Spleen (tissue), 11 donors: ENCODE results near the gene CMPK2. TPM values are rescaled to one million over a fixed set of nuclear protein-coding genes. Genes with fewer than 3 reads are reported as not detected.
"Not testable (repeated sequence)": the region's sequence is repeated elsewhere in the genome, so short reads cannot be mapped to it uniquely, and the experiment has no call there.

Source experiments
- DNase-seq: peaks from one replicate; pipeline ENCODE4 v3.0.0-alpha.2; 2020
- H3K27ac ChIP-seq, 8 donors: fragments of 200-600 bp; sonication (generic) in 7 of 8; 1 replicate in 4 of 8; 2 replicates in 4 of 8; pipeline versions ENCODE4 v1.5.0 to v1.8.0; 2016 to 2021; ENCODE audit warnings: inconsistent platforms in 4 of 8, mild to moderate bottlenecking in 4 of 8, moderate library complexity in 1 of 8
- H3K27me3 ChIP-seq, 7 donors: fragments of 200-600 bp; sonication (generic) in 6 of 7; replicated peaks in 1 of 7; 1 replicate in 4 of 7; 2 replicates in 3 of 7; pipeline versions ENCODE4 v1.5.0 to v1.8.0; 2016 to 2021; ENCODE audit warnings: inconsistent platforms in 3 of 7, mild to moderate bottlenecking in 1 of 7
- H3K36me3 ChIP-seq, 6 donors: fragments of 200-600 bp; sonication (generic) in 5 of 6; 1 replicate in 4 of 6; 2 replicates in 2 of 6; pipeline versions ENCODE4 v1.5.0 to v1.8.0; 2016 to 2021; ENCODE audit warnings: inconsistent platforms in 2 of 6
- H3K4me1 ChIP-seq, 6 donors: fragments of 200-600 bp; sonication (generic) in 5 of 6; 1 replicate in 3 of 6; 2 replicates in 3 of 6; pipeline versions ENCODE4 v1.5.0 to v1.8.0; 2016 to 2021; ENCODE audit warnings: inconsistent platforms in 3 of 6
- H3K4me3 ChIP-seq, 8 donors: fragments of 200-600 bp; sonication (generic) in 7 of 8; 1 replicate in 4 of 8; 2 replicates in 4 of 8; pipeline versions ENCODE4 v1.5.0 to v1.8.0; 2016 to 2021; ENCODE audit warnings: inconsistent platforms in 4 of 8, mild to moderate bottlenecking in 4 of 8, moderate library complexity in 2 of 8
- H3K9me3 ChIP-seq, 8 donors: fragments of 200-600 bp; sonication (generic) in 7 of 8; 1 replicate in 4 of 8; 2 replicates in 4 of 8; pipeline versions ENCODE4 v1.5.0 to v1.8.0; 2016 to 2021; ENCODE audit warnings: inconsistent platforms in 4 of 8
- POLR2A ChIP-seq, 3 donors: fragments of 450-650 bp; IDR thresholded peaks; one replicate each; pipeline ENCODE4 v1.5.1; 2017; ENCODE audit warnings: antibody characterized with exemption in 3 of 3, mild to moderate bottlenecking in 1 of 3
- POLR2AphosphoS5 ChIP-seq, 3 donors: sonication (generic); formaldehyde crosslinking; IDR thresholded peaks; one replicate each; pipeline ENCODE4 v1.5.1; 2017; ENCODE audit warnings: antibody characterized with exemption in 3 of 3
- WGBS, 5 donors: extraction: QIAGEN DNeasy Blood & Tissue Kit in 3 of 5; methylation state at CpG; one replicate each; pipeline versions ENCODE4 v1.1.5 to v1.1.7; 2013 to 2018; 5-methylcytosine and 5-hydroxymethylcytosine counted together
- intact Hi-C: fragments of 100-400 bp; cut with DNase I; formaldehyde crosslinking; loops from one replicate; pipeline ENCODE4 v1.15.0; 2023; ENCODE audit warnings: low total_unique reads
- polyA plus RNA-seq, 3 donors: library from polyadenylated mRNA; stranded (reverse); fragments of 200-250 nt; gene quantifications; one replicate each; pipeline ENCODE4 v1.2.1, GENCODE V29; 2013
- total RNA-seq, 7 donors: library from RNA; depleted of rRNA in 3 of 7; stranded (reverse); fragments of >200 nt in 3 of 7; fragmentation: NEBNext Ultra II Directional in 4 of 7; extraction: Animal tissue kit (Norgen Biotek cat#: 25700) in 4 of 7; gene quantifications; one replicate each; pipeline versions ENCODE4 v1.1.0 to v1.2.1, GENCODE V29; 2016 to 2021
- TF ChIP-seq, protein P1 (sequence below), 11 experiments: fragments of 200-600 bp in 7 of 11; fragments of 450-650 bp in 4 of 11; sonication (generic) in 4 of 11; IDR thresholded peaks in 8 of 11; conservative IDR thresholded peaks in 3 of 11; 1 replicate in 7 of 11; 2 replicates in 4 of 11; pipeline versions ENCODE4 v1.4.0 to v1.8.0; 2016 to 2021; ENCODE audit warnings: antibody characterized with exemption in 11 of 11, inconsistent platforms in 4 of 11, mild to moderate bottlenecking in 1 of 11
- donor health status: healthy with polysubstance abuse.
- donor health status: DM: no; HTN: no; CAD: no; lungs with moderate emphysema.
- donor health status: DM: no; HTN: no; CAD: no.
- donor health status: Bipolar disorder and iron deficiency.
- donor health status: healthy.
- donor health status: DM: no; HTN: no; CAD: no.
- donor health status: DM: yes; HTN: yes; CAD: no.

CMPK2 gene
- total and polyA plus RNA-seq, 10 donors: 2.5 to 18.8 (median 8.9) TPM

DNA sequence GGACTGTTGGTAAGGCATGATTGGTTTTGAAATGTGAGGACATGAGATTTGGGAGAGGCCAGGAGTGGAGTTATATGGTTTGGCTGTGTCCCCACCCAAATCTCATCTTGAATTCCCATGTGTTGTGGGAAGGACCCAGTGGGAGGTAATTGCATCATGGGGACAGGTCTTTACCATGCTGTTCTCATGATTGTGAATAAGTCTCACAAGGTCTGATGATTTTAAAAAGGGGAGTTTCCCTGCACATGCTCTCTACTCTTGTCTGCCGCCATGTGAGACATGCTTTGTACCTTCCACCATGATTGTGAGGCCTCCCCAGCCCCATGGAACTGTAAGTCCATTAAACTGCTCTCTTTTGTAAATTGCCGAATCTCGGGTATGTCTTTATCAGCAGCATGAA, 5.4 kb downstream of the CMPK2 start:
- Histone ChIP-seq H3K27ac (no peak overlapping the region), H3K36me3 (peaks cover 5 to 82% (median 37%) of the 10 kb centered on the region in 6 donors), H3K27me3 (no peaks in the 10 kb centered on the region), H3K9me3 (peaks cover 0 to 36% (median 29%) of the 10 kb centered on the region in 8 donors), H3K4me1 (peaks cover 0 to 18% (median 14%) of the 10 kb centered on the region in 6 donors), H3K4me3 (no peak overlapping the region)
- no peak for DNase-seq
- TF ChIP-seq POLR2AphosphoS5 (IDR thresholded peaks at IDR 0.05) (no peak), POLR2A (IDR thresholded peaks at IDR 0.05) (no peak)
- TF ChIP-seq, protein P1, sequence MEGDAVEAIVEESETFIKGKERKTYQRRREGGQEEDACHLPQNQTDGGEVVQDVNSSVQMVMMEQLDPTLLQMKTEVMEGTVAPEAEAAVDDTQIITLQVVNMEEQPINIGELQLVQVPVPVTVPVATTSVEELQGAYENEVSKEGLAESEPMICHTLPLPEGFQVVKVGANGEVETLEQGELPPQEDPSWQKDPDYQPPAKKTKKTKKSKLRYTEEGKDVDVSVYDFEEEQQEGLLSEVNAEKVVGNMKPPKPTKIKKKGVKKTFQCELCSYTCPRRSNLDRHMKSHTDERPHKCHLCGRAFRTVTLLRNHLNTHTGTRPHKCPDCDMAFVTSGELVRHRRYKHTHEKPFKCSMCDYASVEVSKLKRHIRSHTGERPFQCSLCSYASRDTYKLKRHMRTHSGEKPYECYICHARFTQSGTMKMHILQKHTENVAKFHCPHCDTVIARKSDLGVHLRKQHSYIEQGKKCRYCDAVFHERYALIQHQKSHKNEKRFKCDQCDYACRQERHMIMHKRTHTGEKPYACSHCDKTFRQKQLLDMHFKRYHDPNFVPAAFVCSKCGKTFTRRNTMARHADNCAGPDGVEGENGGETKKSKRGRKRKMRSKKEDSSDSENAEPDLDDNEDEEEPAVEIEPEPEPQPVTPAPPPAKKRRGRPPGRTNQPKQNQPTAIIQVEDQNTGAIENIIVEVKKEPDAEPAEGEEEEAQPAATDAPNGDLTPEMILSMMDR (IDR thresholded peaks at IDR 0.05 in 8 of 11, conservative IDR thresholded peaks at IDR 0.05 in 3 of 11): no peak
- 96 to 99% (median 96%) methylated on average over 3 of the region's 3 CpGs for WGBS, 5 donors
- intact Hi-C loops: no loop called here

DNA sequence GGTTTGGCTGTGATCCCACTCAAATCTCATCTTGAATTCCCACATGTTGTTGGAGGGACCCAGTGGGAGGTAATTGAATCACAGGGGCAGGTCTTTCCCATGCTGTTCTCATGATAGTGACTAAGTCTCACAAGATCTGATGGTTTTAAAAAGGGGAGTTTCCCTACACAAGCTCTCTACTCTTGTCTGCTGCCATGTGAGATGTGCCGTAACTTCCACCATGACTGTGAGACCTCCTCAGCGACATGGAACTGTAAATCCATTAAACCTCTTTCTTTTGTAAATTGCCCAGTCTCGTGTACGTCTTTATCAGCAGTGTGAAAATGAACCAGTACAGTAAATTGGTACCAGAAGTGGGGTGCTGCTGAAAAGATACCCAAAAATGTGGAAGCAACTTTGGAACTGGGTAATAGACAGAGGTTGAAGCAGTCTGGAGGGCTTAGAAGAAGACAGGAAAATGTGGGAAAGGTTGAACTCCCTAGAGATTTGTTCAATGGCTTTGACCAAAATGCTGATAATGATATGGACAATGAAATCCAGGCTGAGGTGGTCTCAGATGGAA, 7.2 kb downstream of the CMPK2 start:
- intact Hi-C loops, H3K27ac ChIP-seq, H3K4me3 ChIP-seq, DNase-seq, H3K4me1 ChIP-seq, H3K27me3 ChIP-seq: not testable (repeated sequence)
- WGBS, 5 donors: 89 to 97% (median 95%) methylated on average over 4 of the region's 4 CpGs
- H3K9me3 ChIP-seq: peaks cover 0 to 36% (median 29%) of the 10 kb centered on the region in 8 donors
- peaks cover 5 to 99% (median 39%) of the 10 kb centered on the region in 6 donors for H3K36me3 ChIP-seq

DNA sequence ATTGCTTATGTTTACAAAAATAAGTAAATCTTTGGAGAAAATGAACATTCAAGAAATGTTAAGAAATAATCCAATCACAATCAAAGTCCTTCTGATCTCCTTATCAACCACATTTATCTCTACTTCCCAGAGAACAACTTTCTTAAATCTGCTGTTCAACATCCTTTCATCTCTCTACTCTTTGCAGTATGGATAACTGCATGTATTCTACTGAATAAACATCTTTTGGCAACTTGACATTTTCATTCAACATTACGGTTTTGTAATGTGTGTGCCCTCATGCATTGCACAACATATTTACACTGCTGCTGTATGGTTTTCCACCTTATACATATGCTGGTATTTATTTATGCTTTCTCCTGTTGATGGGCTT, 9.2 kb downstream of the CMPK2 start:
- TF ChIP-seq POLR2AphosphoS5 (IDR thresholded peaks at IDR 0.05): no peak
- TF ChIP-seq, protein P1 (IDR thresholded peaks at IDR 0.05 in 8 of 11, conservative IDR thresholded peaks at IDR 0.05 in 3 of 11): no peak
- WGBS, 5 donors: 56 to 81% (median 65%) methylated on average over 1 of the region's 1 CpG

DNA sequence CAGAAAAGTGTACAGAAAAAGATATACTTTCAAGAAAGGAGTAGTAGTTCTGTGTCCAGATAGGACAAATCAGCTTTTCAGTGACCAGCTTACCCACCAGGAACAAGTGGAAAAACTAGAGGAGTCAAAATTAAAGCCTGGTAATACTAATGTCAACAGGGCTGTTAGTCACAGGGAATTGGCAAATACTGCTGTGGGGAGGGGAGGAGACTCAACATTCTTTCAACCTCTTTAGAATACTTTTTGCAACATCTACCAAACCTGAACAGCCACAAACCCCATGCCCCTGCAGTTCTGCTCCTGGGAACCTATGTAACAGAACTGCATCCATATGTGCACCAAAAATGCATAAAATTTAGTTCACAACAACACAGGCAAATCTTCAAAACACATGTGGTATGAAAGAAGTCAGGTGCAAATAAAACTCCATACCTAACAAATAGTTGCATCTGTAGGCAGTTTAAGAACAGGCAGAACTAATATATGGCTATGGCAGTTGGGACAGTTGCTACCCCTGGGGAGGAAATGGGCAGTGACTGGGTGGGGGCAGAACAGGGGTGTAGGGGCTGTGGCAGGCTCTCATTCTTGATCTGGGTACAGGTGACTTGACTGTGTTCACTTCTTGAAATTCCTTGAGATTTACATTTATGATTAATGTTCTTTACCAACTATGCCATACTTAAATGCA, 9.7 kb downstream of the CMPK2 start:
- no peak for DNase-seq
- TF ChIP-seq, protein P1 (IDR thresholded peaks at IDR 0.05 in 8 of 11, conservative IDR thresholded peaks at IDR 0.05 in 3 of 11): no peak
- no peak for TF ChIP-seq POLR2AphosphoS5 (IDR thresholded peaks at IDR 0.05)
- no peak for TF ChIP-seq POLR2A (IDR thresholded peaks at IDR 0.05)
- Histone ChIP-seq H3K27me3 (no peaks in the 10 kb centered on the region), H3K4me3 (no peak overlapping the region), H3K4me1 (no peaks in the 10 kb centered on the region), H3K9me3 (peaks cover 0 to 45% (median 34%) of the 10 kb centered on the region in 8 donors), H3K36me3 (peaks cover 7 to 100% (median 52%) of the 10 kb centered on the region in 6 donors), H3K27ac (no peak overlapping the region)
- intact Hi-C loops: no loop called here

More for the DNA sequence above, 9.2 kb downstream of the CMPK2 start:
- Histone ChIP-seq H3K4me3 (no peak overlapping the region), H3K4me1 (no peaks in the 10 kb centered on the region), H3K27ac (no peak overlapping the region), H3K9me3 (peaks cover 0 to 45% (median 29%) of the 10 kb centered on the region in 8 donors), H3K36me3 (peaks cover 5 to 100% (median 49%) of the 10 kb centered on the region in 6 donors), H3K27me3 (no peaks in the 10 kb centered on the region)
- no peak for DNase-seq
- intact Hi-C loops: no loop called here
